ENCODE measurements around the gene TRAPPC2.

The TRAPPC2 gene

GRCh38 chrX:13716905-13717304, 17.5 kb downstream of the TRAPPC2 start:
- H3K9me3 ChIP-seq (ENCODE audit: control insufficient read depth, insufficient read depth, low read length) = no peaks in the 10 kb centered on the region
- no peak overlapping the region for H3K9ac ChIP-seq (ENCODE audit: low read depth, low read length)
- peaks cover 9% of the 10 kb centered on the region for H3K36me3 ChIP-seq (ENCODE audit: control insufficient read depth, insufficient read depth, low read length)
- H3K27me3 ChIP-seq (ENCODE audit: control insufficient read depth, insufficient read depth, low read length) = no peaks in the 10 kb centered on the region
- no peaks in the 10 kb centered on the region for H3K4me1 ChIP-seq (ENCODE audit: control insufficient read depth, insufficient read depth, low read length)
- H3K4me3 ChIP-seq (ENCODE audit: low read depth, low read length) = no peak overlapping the region

- Histone ChIP-seq H3K9ac (ENCODE audit: low read depth, low read length) (no peak overlapping the region), H3K9me3 (ENCODE audit: control insufficient read depth, insufficient read depth, low read length) (no peaks in the 10 kb centered on the region), H3K4me3 (ENCODE audit: low read depth, low read length) (no peak overlapping the region), H3K36me3 (ENCODE audit: control insufficient read depth, insufficient read depth, low read length) (peaks cover 9% of the 10 kb centered on the region), H3K27me3 (ENCODE audit: control insufficient read depth, insufficient read depth, low read length) (no peaks in the 10 kb centered on the region), H3K4me1 (ENCODE audit: control insufficient read depth, insufficient read depth, low read length) (no peaks in the 10 kb centered on the region)
These were observed 18.0 kb downstream of the TRAPPC2 start for GRCh38 chrX:13716455-13716854.

GRCh38 chrX:13711141-13711540, 23.3 kb downstream of the TRAPPC2 start:
- H3K9ac ChIP-seq (ENCODE audit: low read depth, low read length) = no peak overlapping the region
- H3K4me3 ChIP-seq (ENCODE audit: low read depth, low read length) = no peak overlapping the region
- H3K4me1 ChIP-seq (ENCODE audit: control insufficient read depth, insufficient read depth, low read length) = peaks cover 8% of the 10 kb centered on the region
- H3K9me3 ChIP-seq (ENCODE audit: control insufficient read depth, insufficient read depth, low read length) = no peaks in the 10 kb centered on the region
- H3K27me3 ChIP-seq (ENCODE audit: control insufficient read depth, insufficient read depth, low read length) = no peaks in the 10 kb centered on the region
- peaks cover 5% of the 10 kb centered on the region for H3K36me3 ChIP-seq (ENCODE audit: control insufficient read depth, insufficient read depth, low read length)

- peaks cover under 1% of the 10 kb centered on the region for H3K4me1 ChIP-seq (ENCODE audit: control insufficient read depth, insufficient read depth, low read length)
- peaks cover 5% of the 10 kb centered on the region for H3K36me3 ChIP-seq (ENCODE audit: control insufficient read depth, insufficient read depth, low read length)
- no peak overlapping the region for H3K9ac ChIP-seq (ENCODE audit: low read depth, low read length)
- no peaks in the 10 kb centered on the region for H3K9me3 ChIP-seq (ENCODE audit: control insufficient read depth, insufficient read depth, low read length)
- no peak overlapping the region for H3K4me3 ChIP-seq (ENCODE audit: low read depth, low read length)
- H3K27me3 ChIP-seq (ENCODE audit: control insufficient read depth, insufficient read depth, low read length) = no peaks in the 10 kb centered on the region
These were observed 30.8 kb downstream of the TRAPPC2 start for GRCh38 chrX:13703589-13703988.

- no peaks in the 10 kb centered on the region for H3K27me3 ChIP-seq (ENCODE audit: control insufficient read depth, insufficient read depth, low read length)
- no peak overlapping the region for H3K4me3 ChIP-seq (ENCODE audit: low read depth, low read length)
- H3K9me3 ChIP-seq (ENCODE audit: control insufficient read depth, insufficient read depth, low read length) = no peaks in the 10 kb centered on the region
- H3K9ac ChIP-seq (ENCODE audit: low read depth, low read length) = no peak overlapping the region
- H3K36me3 ChIP-seq (ENCODE audit: control insufficient read depth, insufficient read depth, low read length) = peaks cover 5% of the 10 kb centered on the region
- H3K4me1 ChIP-seq (ENCODE audit: control insufficient read depth, insufficient read depth, low read length) = peaks cover 2% of the 10 kb centered on the region
These were observed 31.3 kb downstream of the TRAPPC2 start for GRCh38 chrX:13703135-13703534.

GRCh38 chrX:13702111-13702789, 32.2 kb downstream of the TRAPPC2 start:
- Histone ChIP-seq H3K36me3 (ENCODE audit: control insufficient read depth, insufficient read depth, low read length) (no peaks in the 10 kb centered on the region), H3K9me3 (ENCODE audit: control insufficient read depth, insufficient read depth, low read length) (no peaks in the 10 kb centered on the region), H3K27me3 (ENCODE audit: control insufficient read depth, insufficient read depth, low read length) (no peaks in the 10 kb centered on the region), H3K4me3 (ENCODE audit: low read depth, low read length) (no peak overlapping the region), H3K4me1 (ENCODE audit: control insufficient read depth, insufficient read depth, low read length) (peaks cover 2% of the 10 kb centered on the region), H3K9ac (ENCODE audit: low read depth, low read length) (no peak overlapping the region)

- H3K4me1 ChIP-seq (ENCODE audit: control insufficient read depth, insufficient read depth, low read length) = peaks cover 2% of the 10 kb centered on the region
- no peak overlapping the region for H3K9ac ChIP-seq (ENCODE audit: low read depth, low read length)
- no peaks in the 10 kb centered on the region for H3K36me3 ChIP-seq (ENCODE audit: control insufficient read depth, insufficient read depth, low read length)
- H3K27me3 ChIP-seq (ENCODE audit: control insufficient read depth, insufficient read depth, low read length) = no peaks in the 10 kb centered on the region
- H3K4me3 ChIP-seq (ENCODE audit: low read depth, low read length) = no peak overlapping the region
- no peaks in the 10 kb centered on the region for H3K9me3 ChIP-seq (ENCODE audit: control insufficient read depth, insufficient read depth, low read length)
These were observed 34.0 kb downstream of the TRAPPC2 start for GRCh38 chrX:13700380-13700779.

GRCh38 chrX:13699183-13699826, 35.1 kb downstream of the TRAPPC2 start:
- no peak overlapping the region for H3K4me3 ChIP-seq (ENCODE audit: low read depth, low read length)

GRCh38 chrX:13698432-13698831, 36.0 kb downstream of the TRAPPC2 start:
- Histone ChIP-seq H3K9me3 (ENCODE audit: control insufficient read depth, insufficient read depth, low read length) (no peaks in the 10 kb centered on the region), H3K27me3 (ENCODE audit: control insufficient read depth, insufficient read depth, low read length) (no peaks in the 10 kb centered on the region), H3K4me3 (ENCODE audit: low read depth, low read length) (no peak overlapping the region), H3K36me3 (ENCODE audit: control insufficient read depth, insufficient read depth, low read length) (no peaks in the 10 kb centered on the region), H3K4me1 (ENCODE audit: control insufficient read depth, insufficient read depth, low read length) (peaks cover 15% of the 10 kb centered on the region), H3K9ac (ENCODE audit: low read depth, low read length) (no peak overlapping the region)

More at GRCh38 chrX:13699183-13699826, 35.1 kb downstream of the TRAPPC2 start:
- H3K27me3 ChIP-seq (ENCODE audit: control insufficient read depth, insufficient read depth, low read length) = no peaks in the 10 kb centered on the region
- peaks cover 8% of the 10 kb centered on the region for H3K4me1 ChIP-seq (ENCODE audit: control insufficient read depth, insufficient read depth, low read length)
- no peaks in the 10 kb centered on the region for H3K36me3 ChIP-seq (ENCODE audit: control insufficient read depth, insufficient read depth, low read length)
- H3K9me3 ChIP-seq (ENCODE audit: control insufficient read depth, insufficient read depth, low read length) = no peaks in the 10 kb centered on the region
- H3K9ac ChIP-seq (ENCODE audit: low read depth, low read length) = no peak overlapping the region

- no peaks in the 10 kb centered on the region for H3K9me3 ChIP-seq (ENCODE audit: control insufficient read depth, insufficient read depth, low read length)
- no peak overlapping the region for H3K4me3 ChIP-seq (ENCODE audit: low read depth, low read length)
- H3K4me1 ChIP-seq (ENCODE audit: control insufficient read depth, insufficient read depth, low read length) = peaks cover 19% of the 10 kb centered on the region
- no peaks in the 10 kb centered on the region for H3K36me3 ChIP-seq (ENCODE audit: control insufficient read depth, insufficient read depth, low read length)
- H3K9ac ChIP-seq (ENCODE audit: low read depth, low read length) = no peak overlapping the region
- no peaks in the 10 kb centered on the region for H3K27me3 ChIP-seq (ENCODE audit: control insufficient read depth, insufficient read depth, low read length)
These were observed 36.4 kb downstream of the TRAPPC2 start for GRCh38 chrX:13697976-13698375.

GRCh38 chrX:13697455-13697854, 37.0 kb downstream of the TRAPPC2 start:
- no peaks in the 10 kb centered on the region for H3K27me3 ChIP-seq (ENCODE audit: control insufficient read depth, insufficient read depth, low read length)
- H3K4me1 ChIP-seq (ENCODE audit: control insufficient read depth, insufficient read depth, low read length) = peaks cover 23% of the 10 kb centered on the region
- no peak overlapping the region for H3K4me3 ChIP-seq (ENCODE audit: low read depth, low read length)
- H3K36me3 ChIP-seq (ENCODE audit: control insufficient read depth, insufficient read depth, low read length) = no peaks in the 10 kb centered on the region
- H3K9me3 ChIP-seq (ENCODE audit: control insufficient read depth, insufficient read depth, low read length) = no peaks in the 10 kb centered on the region
- H3K9ac ChIP-seq (ENCODE audit: low read depth, low read length) = no peak overlapping the region

GRCh38 chrX:13695601-13696115, 38.8 kb downstream of the TRAPPC2 start:
- peaks cover 23% of the 10 kb centered on the region for H3K4me1 ChIP-seq (ENCODE audit: control insufficient read depth, insufficient read depth, low read length)
- H3K9me3 ChIP-seq (ENCODE audit: control insufficient read depth, insufficient read depth, low read length) = no peaks in the 10 kb centered on the region
- H3K27me3 ChIP-seq (ENCODE audit: control insufficient read depth, insufficient read depth, low read length) = no peaks in the 10 kb centered on the region
- no peak overlapping the region for H3K9ac ChIP-seq (ENCODE audit: low read depth, low read length)
- no peak overlapping the region for H3K4me3 ChIP-seq (ENCODE audit: low read depth, low read length)
- H3K36me3 ChIP-seq (ENCODE audit: control insufficient read depth, insufficient read depth, low read length) = no peaks in the 10 kb centered on the region
